HEK293 (cell line): Measurements from ENCODE around the gene DPY30.
"Not testable (repeated sequence)": the region's sequence is repeated elsewhere in the genome, so short reads cannot be mapped to it uniquely, and the experiment has no call there.

ENCODE experiments used
- CTCF ChIA-PET: fragments of 350-600 bp; formaldehyde crosslinking; extraction: SDS; loops from one replicate; lab custom pipeline; 2021; ENCODE audit warnings: antibody characterized with exemption; lab: Yijun Ruan, JAX
- POLR2A ChIA-PET: fragments of 300-600 bp; formaldehyde crosslinking; extraction: SDS; loops from one replicate; lab custom pipeline; 2020; ENCODE audit warnings: antibody characterized with exemption, inconsistent platforms; lab: Yijun Ruan, JAX
- H3K27ac ChIP-seq: fragments of 200-500 bp; sonication (Bioruptor generic); 2 replicates; pipeline ENCODE4 v1.5.1; 2014; ENCODE audit warnings: low read depth, low read length, control low read depth, inconsistent platforms; ENCODE audit errors: extremely low read depth
- H3K36me3 ChIP-seq, 2 experiments: fragments of 200-500 bp in 1 of 2; sonication (Bioruptor generic) in 1 of 2; 1 replicate in 1 of 2; 2 replicates in 1 of 2; pipeline ENCODE4 v1.5.1; 2014 to 2017; ENCODE audit warnings: inconsistent platforms in 2 of 2, low read length in 2 of 2; ENCODE audit not compliant: control insufficient read depth in 2 of 2, insufficient read depth in 1 of 2
- H3K4me1 ChIP-seq: fragments of 200-500 bp; sonication (Bioruptor generic); 2 replicates; pipeline ENCODE4 v1.5.1; 2014; ENCODE audit warnings: mild to moderate bottlenecking, low read length, inconsistent platforms; ENCODE audit not compliant: control insufficient read depth, insufficient read depth
- H3K4me3 ChIP-seq: 2 replicates; pipeline ENCODE4 v1.5.1; 2011; ENCODE audit warnings: low read depth, mild to moderate bottlenecking, control low read depth, low read length, moderate library complexity
- H3K9me3 ChIP-seq: fragments of 200-500 bp; sonication (Bioruptor generic); 2 replicates; pipeline ENCODE4 v1.5.1; 2014; ENCODE audit warnings: low read depth, low read length, inconsistent platforms; ENCODE audit not compliant: control insufficient read depth, insufficient read depth
- BCL11A ChIP-seq: fragments of 450-650 bp; formaldehyde crosslinking; IDR thresholded peaks from 2 replicates; pipeline ENCODE4 v1.5.1; 2016; ENCODE audit warnings: low read depth, missing biosample characterization, missing genetic modification characterization
- CTCF ChIP-seq: fragments of 450-650 bp; formaldehyde crosslinking; IDR thresholded peaks from 2 replicates; pipeline ENCODE4 v1.5.1; 2016; ENCODE audit warnings: missing biosample characterization, missing genetic modification characterization
- HIC1 ChIP-seq: fragments of 450-650 bp; formaldehyde crosslinking; IDR thresholded peaks from 2 replicates; pipeline ENCODE4 v1.5.1; 2016; ENCODE audit warnings: missing biosample characterization, missing genetic modification characterization
- KLF7 ChIP-seq: fragments of 450-650 bp; formaldehyde crosslinking; IDR thresholded peaks from 2 replicates; pipeline ENCODE4 v1.5.1; 2016; ENCODE audit warnings: missing biosample characterization, missing genetic modification characterization, borderline replicate concordance
- SALL2 ChIP-seq: fragments of 450-650 bp; formaldehyde crosslinking; IDR thresholded peaks from 2 replicates; pipeline ENCODE4 v1.5.0; 2017; ENCODE audit warnings: missing biosample characterization, mild to moderate bottlenecking, missing genetic modification characterization, borderline replicate concordance
- TSHZ1 ChIP-seq: fragments of 450-650 bp; formaldehyde crosslinking; IDR thresholded peaks from 2 replicates; pipeline ENCODE4 v1.5.1; 2016; ENCODE audit warnings: missing biosample characterization, missing genetic modification characterization, borderline replicate concordance
- ZBTB20 ChIP-seq: fragments of 450-650 bp; formaldehyde crosslinking; IDR thresholded peaks from 2 replicates; pipeline ENCODE4 v1.5.1; 2016; ENCODE audit warnings: missing biosample characterization, missing genetic modification characterization
- ZBTB21 ChIP-seq: fragments of 450-650 bp; formaldehyde crosslinking; IDR thresholded peaks from 2 replicates; pipeline ENCODE4 v1.5.1; 2017; ENCODE audit warnings: missing biosample characterization, missing genetic modification characterization
- ZFP3 ChIP-seq: fragments of 450-650 bp; formaldehyde crosslinking; IDR thresholded peaks from 2 replicates; pipeline ENCODE4 v1.5.1; 2016; ENCODE audit warnings: low read depth, missing biosample characterization, missing genetic modification characterization
- ZNF16 ChIP-seq: fragments of 450-650 bp; formaldehyde crosslinking; IDR thresholded peaks from 2 replicates; pipeline ENCODE4 v1.5.1; 2016; ENCODE audit warnings: low read depth, missing biosample characterization, missing genetic modification characterization
- ZNF248 ChIP-seq: fragments of 450-650 bp; formaldehyde crosslinking; IDR thresholded peaks from 2 replicates; pipeline ENCODE4 v1.5.1; 2017; ENCODE audit warnings: missing biosample characterization, missing genetic modification characterization
- ZNF266 ChIP-seq: fragments of 450-650 bp; formaldehyde crosslinking; IDR thresholded peaks from 2 replicates; pipeline ENCODE4 v1.5.1; 2016; ENCODE audit warnings: missing biosample characterization, missing genetic modification characterization, low read depth
- ZNF335 ChIP-seq: fragments of 450-650 bp; formaldehyde crosslinking; conservative IDR thresholded peaks from 2 replicates; pipeline ENCODE4 v1.5.1; 2016; ENCODE audit warnings: missing biosample characterization, missing genetic modification characterization
- ZNF341 ChIP-seq: fragments of 450-650 bp; formaldehyde crosslinking; IDR thresholded peaks from 2 replicates; pipeline ENCODE4; 2016; ENCODE audit warnings: low read depth, missing biosample characterization, missing genetic modification characterization
- ZNF529 ChIP-seq: fragments of 450-650 bp; formaldehyde crosslinking; IDR thresholded peaks from 2 replicates; pipeline ENCODE4 v1.5.1; 2017; ENCODE audit warnings: missing genetic modification characterization, missing biosample characterization; ENCODE audit not compliant: insufficient replicate concordance
- ZNF544 ChIP-seq: fragments of 450-650 bp; formaldehyde crosslinking; IDR thresholded peaks from 2 replicates; pipeline ENCODE4 v1.5.0; 2017; ENCODE audit warnings: missing biosample characterization, missing genetic modification characterization
- ZNF560 ChIP-seq: fragments of 450-650 bp; formaldehyde crosslinking; IDR thresholded peaks from 2 replicates; pipeline ENCODE4 v1.5.1; 2017; ENCODE audit warnings: missing biosample characterization, missing genetic modification characterization, borderline replicate concordance
- ZNF571 ChIP-seq: fragments of 450-650 bp; formaldehyde crosslinking; IDR thresholded peaks from 2 replicates; pipeline ENCODE4 v1.5.0; 2017; ENCODE audit warnings: missing biosample characterization, missing genetic modification characterization
- ZNF76 ChIP-seq: fragments of 450-650 bp; formaldehyde crosslinking; IDR thresholded peaks from 2 replicates; pipeline ENCODE4; 2016; ENCODE audit warnings: low read depth, missing biosample characterization, missing genetic modification characterization, borderline replicate concordance
- ZSCAN30 ChIP-seq: fragments of 450-650 bp; IDR thresholded peaks from 2 replicates; pipeline ENCODE4 v1.5.1; 2018; ENCODE audit warnings: missing biosample characterization, mild to moderate bottlenecking, missing genetic modification characterization, moderate library complexity

The DPY30 gene

GRCh38 chr2:32010670-32011484 lies 28.7 kb downstream of the DPY30 start, which contains the start of gene MEMO1 (continued):
- TF ChIP-seq CTCF (tag by site-specific recombination) (peak; percentile 69), ZNF560 (tag by site-specific recombination) (no peak), SALL2 (tag by site-specific recombination) (no peak), BCL11A (tag by site-specific recombination) (no peak), ZFP3 (tag by site-specific recombination) (no peak), HIC1 (tag by site-specific recombination) (peak; percentile 97), ZNF341 (peak; percentile 89), KLF7 (tag by site-specific recombination) (peak; percentile 77; the same call in 1 of the 2 replicates), ZNF16 (tag by site-specific recombination) (no peak), ZSCAN30 (tag by site-specific recombination) (peak; percentile 92)

- Histone ChIP-seq H3K27ac (peak overlapping the region; percentile 86), H3K4me3 (peak overlapping the region; percentile 90)
- H3K9me3 ChIP-seq, CTCF ChIA-PET, H3K36me3 ChIP-seq, H3K4me1 ChIP-seq: not testable (repeated sequence)
- POLR2A ChIA-PET = interaction anchor here (0.6 to 2.1 kb wide), 4 partner anchors 29 to 155 kb away, joined by 4 to 14 read pairs (median 6); partner anchors contain the start of genes DPY30, SLC30A6 and SPAST
These were observed 29.3 kb downstream of the DPY30 start for GRCh38 chr2:32010280-32010669.

GRCh38 chr2:32009516-32010256 lies 29.9 kb downstream of the DPY30 start:
- Histone ChIP-seq H3K4me1 (no peaks in the 10 kb centered on the region), H3K4me3 (peak overlapping the region; percentile 90), H3K36me3 (no peaks in the 10 kb centered on the region; a peak in 1 of 3 replicates), H3K9me3 (no peaks in the 10 kb centered on the region), H3K27ac (peak overlapping the region; percentile 86)
- ChIA-PET POLR2A (interaction anchor here (0.5 to 1.8 kb wide), 4 partner anchors 18 to 54 kb away, joined by 3 to 13 read pairs (median 8); partner anchors contain the start of genes DPY30 and SPAST), CTCF (no interaction called here)
- no peak for TF ChIP-seq TSHZ1 (tag by site-specific recombination)
- TF ChIP-seq ZNF529 (tag by site-specific recombination) = no peak
- peak; percentile 79 for TF ChIP-seq ZNF335 (tag by site-specific recombination)
- no peak for TF ChIP-seq ZNF76 (tag by site-specific recombination)
- TF ChIP-seq ZBTB20 (tag by site-specific recombination) = peak; percentile 43; the same call in 1 of the 2 replicates
- no peak for TF ChIP-seq ZNF571
- TF ChIP-seq ZNF544 = no peak
- peak; percentile 52; the same call in 1 of the 2 replicates for TF ChIP-seq HIC1 (tag by site-specific recombination)
- TF ChIP-seq ZNF266 (tag by site-specific recombination) = no peak
- TF ChIP-seq ZBTB21 = no peak
- TF ChIP-seq ZNF248 (tag by site-specific recombination) = no peak
